ENCODE measurements around the gene PCDHGA1. TPM values are rescaled to one million over a fixed set of nuclear protein-coding genes. Genes with fewer than 3 reads are reported as not detected.
"Not testable (repeated sequence)": the region's sequence is repeated elsewhere in the genome, so short reads cannot be mapped to it uniquely, and the experiment has no call there.

PCDHGA1 gene
- total RNA-seq, 1 experiment from 2014 or later = 0.04 TPM

DNA sequence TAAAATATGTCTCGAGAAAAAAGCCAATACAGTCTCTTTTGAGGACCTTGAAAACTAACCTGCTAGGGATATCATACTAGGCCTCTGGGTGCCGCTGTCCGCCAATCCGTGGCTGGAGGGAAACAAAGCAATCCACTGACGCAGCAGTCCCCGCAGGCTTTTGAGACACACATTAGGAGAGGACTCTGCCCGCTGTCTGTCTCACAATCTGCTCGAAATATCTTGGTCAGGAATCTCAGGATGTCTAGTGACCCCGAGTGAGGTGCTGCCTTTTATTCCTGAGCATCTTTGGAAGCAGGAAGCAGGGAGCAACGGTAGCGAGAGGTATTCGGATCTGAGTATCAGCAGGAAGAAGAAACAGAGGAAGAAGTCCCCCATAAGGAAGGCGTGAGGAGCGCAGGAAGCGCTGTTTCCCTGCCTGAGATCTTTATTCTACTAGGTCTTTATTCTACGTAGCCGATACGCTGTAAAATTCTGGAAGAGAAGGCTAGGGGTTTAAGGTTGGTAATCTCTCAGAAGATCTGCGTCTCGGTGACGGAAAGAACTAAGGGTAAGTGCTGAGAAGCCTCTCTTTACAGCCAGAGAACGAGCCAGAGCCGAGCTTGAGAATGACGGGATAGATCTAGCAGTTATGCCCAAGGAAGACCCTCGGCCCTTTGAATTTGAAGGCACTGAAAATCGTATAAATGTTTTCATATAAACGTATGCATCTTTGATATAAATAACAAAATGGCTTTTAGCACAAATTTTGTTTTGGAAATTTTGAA is 4.0 kb upstream of the PCDHGA1 start:
- H3K9ac ChIP-seq (ENCODE audit: low read length) = no peak overlapping the region
- no peaks in the 10 kb centered on the region; the same call in 1 of the 2 replicates for H3K36me3 ChIP-seq (ENCODE audit: low read depth, low read length)
- no peak for ATAC-seq
- H3K4me2 ChIP-seq (ENCODE audit: low read length) = no peak overlapping the region
- TF ChIP-seq EZH2 (IDR thresholded peaks at IDR 0.05; ENCODE audit: low read length, unreplicated experiment) = no peak
- TF ChIP-seq, protein P1, sequence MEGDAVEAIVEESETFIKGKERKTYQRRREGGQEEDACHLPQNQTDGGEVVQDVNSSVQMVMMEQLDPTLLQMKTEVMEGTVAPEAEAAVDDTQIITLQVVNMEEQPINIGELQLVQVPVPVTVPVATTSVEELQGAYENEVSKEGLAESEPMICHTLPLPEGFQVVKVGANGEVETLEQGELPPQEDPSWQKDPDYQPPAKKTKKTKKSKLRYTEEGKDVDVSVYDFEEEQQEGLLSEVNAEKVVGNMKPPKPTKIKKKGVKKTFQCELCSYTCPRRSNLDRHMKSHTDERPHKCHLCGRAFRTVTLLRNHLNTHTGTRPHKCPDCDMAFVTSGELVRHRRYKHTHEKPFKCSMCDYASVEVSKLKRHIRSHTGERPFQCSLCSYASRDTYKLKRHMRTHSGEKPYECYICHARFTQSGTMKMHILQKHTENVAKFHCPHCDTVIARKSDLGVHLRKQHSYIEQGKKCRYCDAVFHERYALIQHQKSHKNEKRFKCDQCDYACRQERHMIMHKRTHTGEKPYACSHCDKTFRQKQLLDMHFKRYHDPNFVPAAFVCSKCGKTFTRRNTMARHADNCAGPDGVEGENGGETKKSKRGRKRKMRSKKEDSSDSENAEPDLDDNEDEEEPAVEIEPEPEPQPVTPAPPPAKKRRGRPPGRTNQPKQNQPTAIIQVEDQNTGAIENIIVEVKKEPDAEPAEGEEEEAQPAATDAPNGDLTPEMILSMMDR (conservative IDR thresholded peaks at IDR 0.05; ENCODE audit: low read depth, low read length) = 0 out of 2 replicates have a peak, but pooled peaks have one; percentile 11
- peak; percentile 4 for DNase-seq
- H3K27me3 ChIP-seq (ENCODE audit: low read length) = no peaks in the 10 kb centered on the region
- H3K79me2 ChIP-seq (ENCODE audit: low read length) = no peaks in the 10 kb centered on the region
- 0 out of 2 replicates have a peak, but pooled peaks cover 10% of the 10 kb centered on the region for H3K9me3 ChIP-seq (ENCODE audit: low read length)
- no peaks in the 10 kb centered on the region for H3K4me1 ChIP-seq (ENCODE audit: insufficient read depth, low read length)
- intact Hi-C loops (cut with micrococcal nuclease) = no loop called here
- no peaks in the 10 kb centered on the region for H3K9me2 ChIP-seq (replicated peaks; ENCODE audit: low read length)
- H2AFZ ChIP-seq (ENCODE audit: low read length) = peak overlapping the region; percentile 30; the same call in 1 of the 2 replicates
- H3K27ac ChIP-seq (ENCODE audit: low read length) = no peak overlapping the region
- CTCF ChIA-PET = no interaction called here
- no peak overlapping the region for H3K4me3 ChIP-seq (ENCODE audit: low read length)
- POLR2A ChIA-PET (ENCODE audit: unreplicated experiment) = no interaction called here
- no peaks in the 10 kb centered on the region for H3F3A ChIP-seq (ENCODE audit: low read length, unreplicated experiment)
- BruUV-seq (replicated peaks) = no TSS peak
- no peaks in the 10 kb centered on the region for H4K20me1 ChIP-seq (ENCODE audit: low read length)

DNA sequence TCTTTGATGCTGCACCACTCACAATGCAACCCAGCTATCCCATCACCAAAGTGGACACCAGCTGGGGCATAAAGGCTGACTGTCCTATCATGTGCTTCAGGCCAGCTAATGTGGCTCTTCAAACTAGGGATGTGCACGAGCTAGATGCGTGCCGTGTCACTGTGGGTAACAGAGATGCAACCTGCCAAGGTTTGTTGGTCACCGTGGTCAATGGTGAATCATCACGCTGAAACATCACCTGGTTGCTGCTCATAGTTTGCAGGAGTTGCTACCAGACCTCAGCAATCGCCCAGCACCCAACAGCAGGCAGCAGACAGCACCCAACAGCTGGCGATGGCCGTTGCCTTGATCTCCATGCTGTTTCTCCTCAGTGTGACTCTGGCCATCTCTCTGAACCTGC is 2.1 kb upstream of the PCDHGA1 start:
- intact Hi-C loops (cut with micrococcal nuclease) = no loop called here
- no peak for ATAC-seq

DNA sequence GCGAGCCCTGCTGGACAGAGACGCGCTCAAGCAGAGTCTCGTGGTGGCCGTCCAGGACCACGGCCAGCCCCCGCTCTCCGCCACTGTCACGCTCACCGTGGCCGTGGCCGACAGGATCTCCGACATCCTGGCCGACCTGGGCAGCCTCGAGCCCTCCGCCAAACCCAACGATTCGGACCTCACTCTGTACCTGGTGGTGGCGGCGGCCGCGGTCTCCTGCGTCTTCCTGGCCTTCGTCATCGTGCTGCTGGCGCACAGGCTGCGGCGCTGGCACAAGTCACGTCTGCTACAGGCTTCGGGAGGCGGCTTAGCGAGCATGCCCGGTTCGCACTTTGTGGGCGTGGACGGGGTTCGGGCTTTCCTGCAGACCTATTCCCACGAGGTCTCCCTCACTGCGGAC is 2.3 kb downstream of the PCDHGA1 start:
- CTCF ChIA-PET; H3K9me2 ChIP-seq (replicated peaks; ENCODE audit: low read length); POLR2A ChIA-PET (ENCODE audit: unreplicated experiment); H2AFZ ChIP-seq (ENCODE audit: low read length); H3K4me1 ChIP-seq (ENCODE audit: insufficient read depth, low read length); H3K36me3 ChIP-seq (ENCODE audit: low read depth, low read length); H3K9ac ChIP-seq (ENCODE audit: low read length); DNase-seq; H3F3A ChIP-seq (ENCODE audit: low read length, unreplicated experiment); intact Hi-C loops (cut with micrococcal nuclease); H4K20me1 ChIP-seq (ENCODE audit: low read length); H3K4me2 ChIP-seq (ENCODE audit: low read length); H3K4me3 ChIP-seq (ENCODE audit: low read length); H3K9me3 ChIP-seq (ENCODE audit: low read length); H3K27me3 ChIP-seq (ENCODE audit: low read length); H3K79me2 ChIP-seq (ENCODE audit: low read length); ATAC-seq; BruUV-seq (replicated peaks); H3K27ac ChIP-seq (ENCODE audit: low read length): not testable (repeated sequence)

More for the DNA sequence above, 2.1 kb upstream of the PCDHGA1 start:
- Histone ChIP-seq H3K9me3 (ENCODE audit: low read length) (0 out of 2 replicates have a peak, but pooled peaks cover 3% of the 10 kb centered on the region), H3K27ac (ENCODE audit: low read length) (no peak overlapping the region), H3K9ac (ENCODE audit: low read length) (no peak overlapping the region), H3K79me2 (ENCODE audit: low read length) (no peaks in the 10 kb centered on the region), H3K4me2 (ENCODE audit: low read length) (no peak overlapping the region), H3K4me1 (ENCODE audit: insufficient read depth, low read length) (no peaks in the 10 kb centered on the region), H3K4me3 (ENCODE audit: low read length) (no peak overlapping the region), H3K9me2 (replicated peaks; ENCODE audit: low read length) (no peaks in the 10 kb centered on the region), H4K20me1 (ENCODE audit: low read length) (no peaks in the 10 kb centered on the region), H3F3A (ENCODE audit: low read length, unreplicated experiment) (no peaks in the 10 kb centered on the region), H3K36me3 (ENCODE audit: low read depth, low read length) (no peaks in the 10 kb centered on the region), H2AFZ (ENCODE audit: low read length) (no peak overlapping the region), H3K27me3 (ENCODE audit: low read length) (no peaks in the 10 kb centered on the region)
- POLR2A ChIA-PET (ENCODE audit: unreplicated experiment) = interaction anchor here (0.6 kb wide), 1 partner anchor 236 kb away, joined by 3 read pairs; no protein-coding TSS in a partner anchor
- no TSS peak for BruUV-seq (replicated peaks)
- DNase-seq = peak; percentile 30
- CTCF ChIA-PET = no interaction called here
- TF ChIP-seq EZH2phosphoT487 (IDR thresholded peaks at IDR 0.05; ENCODE audit: borderline replicate concordance, low read length) = no peak
